HCT116 (cell line): ENCODE data around the gene ACTL7A. TPM values are rescaled to one million over a fixed set of nuclear protein-coding genes. Genes with fewer than 3 reads are reported as not detected.

Experiments
- ATAC-seq: fragments of 200-7000 bp; cut with Tn5 transposase; 2 replicates; pipeline ENCODE4 v1.9.1; 2020; ENCODE audit warnings: mild to moderate bottlenecking, moderate library complexity
- BruUV-seq: library from RNA; stranded (reverse); fragments of 400-500 nt; replicated peaks from 2 replicates; lab custom pipeline; 2021; lab: Mats Ljungman, UMichigan
- CTCF ChIA-PET: fragments of 300-600 bp; sonication (Branson Sonifier 250); formaldehyde crosslinking; loops from one replicate; lab custom pipeline; 2021; ENCODE audit warnings: antibody characterized with exemption; lab: Charles Lee
- POLR2A ChIA-PET: fragments of 300-600, 350-600 bp; sonication (Branson Sonifier 250); formaldehyde crosslinking; loops from one replicate; lab custom pipeline; 2021; ENCODE audit warnings: antibody characterized with exemption; lab: Charles Lee
- RAD21 ChIA-PET, 2 experiments: fragments of 300-600 bp; sonication (Branson Sonifier 250); formaldehyde crosslinking; loops; one replicate each; lab custom pipeline; 2023; ENCODE audit warnings: low total read pairs in 2 of 2; ENCODE audit not compliant: uncharacterized antibody in 2 of 2, unreplicated experiment in 2 of 2, low non-redundant PET in 1 of 2; lab: Charles Lee
- DNase-seq: peaks from one replicate; pipeline ENCODE4 v3.0.0-alpha.2; 2010; ENCODE audit warnings: low read depth, low spot score
- H2AFZ ChIP-seq: fragments of 200-600 bp; shearing (Covaris generic), sonication (generic); 2 replicates; pipeline ENCODE4 v1.6.1; 2017; ENCODE audit warnings: low read depth, mixed run types, mixed read lengths, antibody characterized with exemption, low read length; ENCODE audit not compliant: poor library complexity, severe bottlenecking
- H3K27ac ChIP-seq: 2 replicates; pipeline ENCODE4 v1.5.1; 2012; ENCODE audit warnings: low read depth, low read length
- H3K27me3 ChIP-seq: fragments of 200-600 bp; sonication (generic); 2 replicates; pipeline ENCODE4 v1.6.1; 2016; ENCODE audit warnings: mixed run types, low read length, mixed read lengths; ENCODE audit not compliant: insufficient read depth
- H3K36me3 ChIP-seq, 2 experiments: fragments of 200-500 bp in 1 of 2; fragments of 200-600 bp in 1 of 2; sonication (Bioruptor generic) in 1 of 2; sonication (generic) in 1 of 2; 2 replicates each; pipeline versions ENCODE4 v1.5.1 to v1.6.1; 2014 to 2016; ENCODE audit warnings: low read length in 2 of 2, inconsistent platforms in 1 of 2, mixed read lengths in 1 of 2, mixed run types in 1 of 2; ENCODE audit not compliant: insufficient read depth in 2 of 2, control insufficient read depth in 1 of 2
- H3K4me1 ChIP-seq, 2 experiments: fragments of 200-600 bp in 1 of 2; sonication (generic) in 1 of 2; 2 replicates each; pipeline versions ENCODE4 v1.5.1 to v1.6.1; 2012 to 2017; ENCODE audit warnings: low read length in 2 of 2, inconsistent platforms in 1 of 2, mild to moderate bottlenecking in 1 of 2, mixed read lengths in 1 of 2, mixed run types in 1 of 2, moderate library complexity in 1 of 2; ENCODE audit not compliant: insufficient read depth in 2 of 2, control insufficient read depth in 1 of 2
- H3K4me2 ChIP-seq: fragments of 200-600 bp; sonication (generic); 2 replicates; pipeline ENCODE4 v1.6.1; 2017; ENCODE audit warnings: mixed run types, low read length, mixed read lengths
- H3K4me3 ChIP-seq, 2 experiments: fragments of 200-600 bp in 1 of 2; sonication (generic) in 1 of 2; replicated peaks in 1 of 2; 2 replicates each; pipeline ENCODE4 v1.5.1; 2011 to 2016; ENCODE audit warnings: low read length in 2 of 2, control low read depth in 1 of 2, low read depth in 1 of 2, mild to moderate bottlenecking in 1 of 2, mixed read lengths in 1 of 2, mixed run types in 1 of 2
- H3K79me2 ChIP-seq: fragments of 200-600 bp; sonication (generic); 2 replicates; pipeline ENCODE4 v1.6.1; 2017; ENCODE audit warnings: mild to moderate bottlenecking, mixed run types, low read length, moderate library complexity, mixed read lengths; ENCODE audit not compliant: insufficient read depth
- H3K9ac ChIP-seq: fragments of 200-600 bp; sonication (generic); 2 replicates; pipeline ENCODE4 v1.6.1; 2016; ENCODE audit warnings: low read length, mixed read lengths
- H3K9me2 ChIP-seq: fragments of 200-600 bp; sonication (generic), shearing (Covaris generic); 2 replicates; pipeline ENCODE4 v1.6.1; 2017; ENCODE audit warnings: mixed run types, mild to moderate bottlenecking, moderate library complexity; ENCODE audit not compliant: insufficient read depth
- H3K9me3 ChIP-seq, 2 experiments: fragments of 200-500 bp in 1 of 2; fragments of 200-600 bp in 1 of 2; sonication (Bioruptor generic) in 1 of 2; sonication (generic) in 1 of 2; 2 replicates each; pipeline ENCODE4 v1.6.1; 2014 to 2017; ENCODE audit warnings: low read length in 2 of 2, mixed read lengths in 2 of 2, inconsistent platforms in 1 of 2, low read depth in 1 of 2, mild to moderate bottlenecking in 1 of 2, mixed run types in 1 of 2, moderate library complexity in 1 of 2; ENCODE audit not compliant: control insufficient read depth in 1 of 2, insufficient read depth in 1 of 2
- H4K20me1 ChIP-seq: fragments of 200-600 bp; sonication (generic), shearing (Covaris generic); 2 replicates; pipeline ENCODE4 v1.6.1; 2017; ENCODE audit warnings: mixed run types, mild to moderate bottlenecking, moderate library complexity; ENCODE audit not compliant: insufficient read depth
- CTCF ChIP-seq, 3 experiments: fragments of 200-600 bp in 1 of 3; sonication (generic) in 1 of 3; IDR thresholded peaks in 2 of 3; conservative IDR thresholded peaks in 1 of 3; 2 replicates each; pipeline ENCODE4 v1.5.1; 2012 to 2017; ENCODE audit warnings: low read depth in 2 of 3, low read length in 2 of 3, antibody characterized with exemption in 1 of 3, borderline replicate concordance in 1 of 3, control low read depth in 1 of 3, mild to moderate bottlenecking in 1 of 3, mixed read lengths in 1 of 3, mixed run types in 1 of 3, moderate library complexity in 1 of 3; ENCODE audit not compliant: insufficient read depth in 1 of 3
- EGR1 ChIP-seq: IDR thresholded peaks from 2 replicates; pipeline ENCODE4 v1.6.1; 2012; ENCODE audit warnings: low read depth
- ELF1 ChIP-seq: IDR thresholded peaks from 2 replicates; pipeline ENCODE4 v1.6.1; 2012; ENCODE audit warnings: low read depth, borderline replicate concordance
- EZH2phosphoT487 ChIP-seq: fragments of 200-600 bp; IDR thresholded peaks from 2 replicates; pipeline ENCODE4 v1.6.1; 2018; ENCODE audit warnings: antibody characterized with exemption, borderline replicate concordance
- JUND ChIP-seq: IDR thresholded peaks from 2 replicates; pipeline ENCODE4 v1.6.1; 2012
- MAX ChIP-seq: IDR thresholded peaks from 2 replicates; pipeline ENCODE4 v1.6.1; 2012
- POLR2AphosphoS5 ChIP-seq: IDR thresholded peaks from 2 replicates; pipeline ENCODE4 v1.6.1; 2011; ENCODE audit warnings: mild to moderate bottlenecking, low read depth, low read length, moderate library complexity
- REST ChIP-seq: IDR thresholded peaks from 2 replicates; pipeline ENCODE4 v1.6.1; 2012; ENCODE audit warnings: low read depth
- SP1 ChIP-seq: IDR thresholded peaks from 2 replicates; pipeline ENCODE4 v1.6.1; 2012; ENCODE audit warnings: low read depth
- SRF ChIP-seq: IDR thresholded peaks from 2 replicates; pipeline ENCODE4 v1.6.1; 2012; ENCODE audit warnings: low read depth
- TCF7L2 ChIP-seq: IDR thresholded peaks from 2 replicates; pipeline ENCODE4 v1.7.0; 2011; ENCODE audit warnings: borderline replicate concordance, inconsistent platforms; ENCODE audit not compliant: insufficient read depth, insufficient read length; ENCODE audit errors: extremely low read depth
- YY1 ChIP-seq: IDR thresholded peaks from 2 replicates; pipeline ENCODE4 v1.6.1; 2011; ENCODE audit warnings: low read length, low read depth, moderate library complexity, mild to moderate bottlenecking; ENCODE audit not compliant: insufficient replicate concordance; ENCODE audit errors: extremely low read depth
- ZFX ChIP-seq: fragments of 450-650 bp; IDR thresholded peaks from 2 replicates; pipeline ENCODE4 v1.6.1; 2017
- intact Hi-C: fragments of 100-400 bp; cut with micrococcal nuclease; formaldehyde crosslinking; loops from 2 replicates; pipeline ENCODE4 v1.10.0; 2022
- total RNA-seq: library from RNA; stranded (reverse); gene quantifications from one replicate; pipeline ENCODE4 v1.2.1, GENCODE V29; 2021; ENCODE audit not compliant: unreplicated experiment

ACTL7A gene
- total RNA-seq, 1 experiment from 2014 or later, result not detected

- H3K9me3 ChIP-seq, result no peaks in the 10 kb centered on the region
- no peaks in the 10 kb centered on the region for H4K20me1 ChIP-seq
- TF ChIP-seq SRF (no peak), JUND (no peak), POLR2AphosphoS5 (no peak), MAX (no peak), ELF1 (no peak), REST (no peak)
- no peaks in the 10 kb centered on the region for H3K9me2 ChIP-seq
- H3K36me3 ChIP-seq, result peaks cover 0 to 6% of the 10 kb centered on the region in 2 experiments; a peak in 1 of 4 replicates
- POLR2A ChIA-PET, result no interaction called here
- no peak overlapping the region for H2AFZ ChIP-seq
- ATAC-seq (no peak), DNase-seq (no peak)
- no peak overlapping the region for H3K4me2 ChIP-seq
- H3K27ac ChIP-seq, result no peak overlapping the region
- CTCF ChIA-PET, result no interaction called here
- peaks cover 3 to 18% of the 10 kb centered on the region in 2 experiments; a peak in 2 of 4 replicates for H3K4me1 ChIP-seq
- H3K27me3 ChIP-seq, result no peaks in the 10 kb centered on the region
- RAD21 ChIA-PET, result no interaction called here
- H3K9ac ChIP-seq, result no peak overlapping the region
- intact Hi-C loops, result no loop called here
- no peak overlapping the region for H3K4me3 ChIP-seq
- H3K79me2 ChIP-seq, result no peaks in the 10 kb centered on the region
- no TSS peak for BruUV-seq
Observed at GRCh38 chr9:108866001-108866420, 3.9 kb downstream of the ACTL7A start.

GRCh38 chr9:108867116-108867515, 5.0 kb downstream of the ACTL7A start:
- peaks cover 2 to 16% of the 10 kb centered on the region in 2 experiments; a peak in 1 of 4 replicates for H3K36me3 ChIP-seq
- CTCF ChIA-PET, result no interaction called here
- no peaks in the 10 kb centered on the region for H3K79me2 ChIP-seq
- peaks cover 3 to 18% of the 10 kb centered on the region in 2 experiments; a peak in 2 of 4 replicates for H3K4me1 ChIP-seq
- no peak overlapping the region for H3K4me2 ChIP-seq
- POLR2A ChIA-PET, result no interaction called here
- intact Hi-C loops, result no loop called here
- ATAC-seq, result no peak
- H3K9ac ChIP-seq, result no peak overlapping the region
- no peak overlapping the region for H3K4me3 ChIP-seq
- no peaks in the 10 kb centered on the region for H3K27me3 ChIP-seq
- no peak overlapping the region for H3K27ac ChIP-seq
- H4K20me1 ChIP-seq, result no peaks in the 10 kb centered on the region
- no peaks in the 10 kb centered on the region for H3K9me3 ChIP-seq
- H3K9me2 ChIP-seq, result no peaks in the 10 kb centered on the region
- H2AFZ ChIP-seq, result no peak overlapping the region
- DNase-seq, result no peak
- RAD21 ChIA-PET, result no interaction called here
- no TSS peak for BruUV-seq
- TF ChIP-seq ZFX, result no peak
- no peak for TF ChIP-seq MAX
- TF ChIP-seq YY1, result no peak
- TF ChIP-seq TCF7L2, result no peak
- TF ChIP-seq CTCF (IDR thresholded peaks at IDR 0.05 in 2 of 3, conservative IDR thresholded peaks at IDR 0.05 in 1 of 3; ENCODE audit: borderline replicate concordance in 1 of 3, insufficient read depth in 1 of 3, low read depth in 2 of 3, low read length in 2 of 3), result no peak
- no peak for TF ChIP-seq SRF
- TF ChIP-seq EZH2phosphoT487, result no peak
- TF ChIP-seq EGR1, result no peak
- no peak for TF ChIP-seq SP1
